Measurements from ENCODE around the gene ST3GAL5.

GRCh38 chr2:85787981-85788340 lies 100.8 kb downstream of the ST3GAL5 start:
- TF ChIP-seq EZH2 (IDR thresholded peaks at IDR 0.05; ENCODE audit: low read length, missing control alignments) (no peak), CTCF (conservative IDR thresholded peaks at IDR 0.05 in 1 of 2, IDR thresholded peaks at IDR 0.05 in 1 of 2; ENCODE audit: low read depth in 1 of 2, low read length in 2 of 2) (no peak)

Data from fibroblast of lung (primary cell).